AG10803 (cell line): ENCODE measurements around the gene INF2.

Source experiments
- DNase-seq: peaks from one replicate; pipeline ENCODE4 v3.0.0; 2010; ENCODE audit warnings: low read depth
- H3K4me3 ChIP-seq: 2 replicates; pipeline ENCODE4 v1.5.1; 2011; ENCODE audit warnings: mild to moderate bottlenecking, low read length, control low read depth
- CTCF ChIP-seq: conservative IDR thresholded peaks from 2 replicates; pipeline ENCODE4 v1.5.1; 2011; ENCODE audit warnings: mild to moderate bottlenecking, low read length, control low read depth, inconsistent platforms

Gene INF2

GRCh38 chr14:104684449-104684821, 5.0 kb upstream of the INF2 start:
- no peak overlapping the region for H3K4me3 ChIP-seq
- DNase-seq, result no peak
- TF ChIP-seq CTCF, result no peak

GRCh38 chr14:104685216-104685997, 4.0 kb upstream of the INF2 start:
- H3K4me3 ChIP-seq, result no peak overlapping the region
- no peak for DNase-seq
- no peak for TF ChIP-seq CTCF

GRCh38 chr14:104685998-104686610, 3.3 kb upstream of the INF2 start:
- H3K4me3 ChIP-seq, result no peak overlapping the region
- TF ChIP-seq CTCF, result no peak
- DNase-seq, result no peak

GRCh38 chr14:104686624-104687517, 2.5 kb upstream of the INF2 start:
- no peak for DNase-seq
- no peak overlapping the region for H3K4me3 ChIP-seq
- TF ChIP-seq CTCF, result no peak

- no peak for TF ChIP-seq CTCF
- DNase-seq, result peak; percentile 46
- H3K4me3 ChIP-seq, result no peak overlapping the region
Observed at GRCh38 chr14:104687601-104688504, 1.6 kb upstream of the INF2 start.

GRCh38 chr14:104688505-104689108, 811 bp upstream of the INF2 start:
- TF ChIP-seq CTCF, result no peak
- DNase-seq, result peak; percentile 26
- H3K4me3 ChIP-seq, result peak overlapping the region; percentile 54
